Astrocyte (in vitro differentiated cells and primary cell): ENCODE data around the gene SEMA6B. TPM values are rescaled to one million over a fixed set of nuclear protein-coding genes. Genes with fewer than 3 reads are reported as not detected.

Experiments used
- DNase-seq: peaks from one replicate; pipeline ENCODE4 v3.0.0-alpha.2; 2010; ENCODE audit warnings: low read depth
- FAIRE-seq: peaks from 2 replicates; lab custom pipeline; 2011; peaks lifted over from hg19 to GRCh38; lab: Jason Lieb, UNC
- H2AFZ ChIP-seq: 2 replicates; pipeline ENCODE4 v1.6.0; 2012; ENCODE audit warnings: low read depth, low read length, inconsistent platforms
- H3K27ac ChIP-seq: 2 replicates; pipeline ENCODE4 v1.5.1; 2011; ENCODE audit warnings: low read depth, low read length, inconsistent platforms
- H3K27me3 ChIP-seq: 2 replicates; pipeline ENCODE4 v1.6.0; 2011; ENCODE audit warnings: low read length, inconsistent platforms; ENCODE audit not compliant: insufficient read depth
- H3K36me3 ChIP-seq: 2 replicates; pipeline ENCODE4 v1.5.1; 2011; ENCODE audit warnings: low read length, inconsistent platforms; ENCODE audit not compliant: insufficient read depth
- H3K4me1 ChIP-seq: 2 replicates; pipeline ENCODE4 v1.5.1; 2011; ENCODE audit warnings: low read length, inconsistent platforms; ENCODE audit not compliant: insufficient read depth
- H3K4me2 ChIP-seq: 2 replicates; pipeline ENCODE4 v1.6.0; 2012; ENCODE audit warnings: low read length, inconsistent platforms
- H3K4me3 ChIP-seq: 2 replicates; pipeline ENCODE4 v1.5.1; 2011; ENCODE audit warnings: low read depth, mild to moderate bottlenecking, low read length, inconsistent platforms; ENCODE audit not compliant: insufficient read depth
- H3K79me2 ChIP-seq: 2 replicates; pipeline ENCODE4 v1.6.0; 2012; ENCODE audit warnings: mild to moderate bottlenecking, low read length, inconsistent platforms; ENCODE audit not compliant: insufficient read depth
- H3K9ac ChIP-seq: 2 replicates; pipeline ENCODE4 v1.6.0; 2012; ENCODE audit warnings: mild to moderate bottlenecking, low read length, inconsistent platforms
- H3K9me3 ChIP-seq: 2 replicates; pipeline ENCODE4 v1.5.1; 2012; ENCODE audit warnings: low read depth, mild to moderate bottlenecking, low read length, inconsistent platforms; ENCODE audit not compliant: insufficient read depth
- H4K20me1 ChIP-seq: 2 replicates; pipeline ENCODE4 v1.6.0; 2012; ENCODE audit warnings: low read length, inconsistent platforms; ENCODE audit not compliant: insufficient read depth
- H3K27ac Mint-ChIP-seq: one replicate; pipeline ENCODE4 v1.8.0; 2021; ENCODE audit warnings: mild to moderate bottlenecking, mixed read lengths; ENCODE audit not compliant: unreplicated experiment
- H3K27me3 Mint-ChIP-seq: one replicate; pipeline ENCODE4 v1.8.0; 2021; ENCODE audit warnings: low read depth, mixed read lengths; ENCODE audit not compliant: unreplicated experiment
- H3K36me3 Mint-ChIP-seq: one replicate; pipeline ENCODE4 v1.8.0; 2021; ENCODE audit warnings: low read depth, mixed read lengths; ENCODE audit not compliant: unreplicated experiment
- H3K4me1 Mint-ChIP-seq: one replicate; pipeline ENCODE4 v1.8.0; 2021; ENCODE audit warnings: low read depth, mixed read lengths; ENCODE audit not compliant: unreplicated experiment
- H3K4me3 Mint-ChIP-seq: one replicate; pipeline ENCODE4 v1.8.0; 2021; ENCODE audit warnings: mild to moderate bottlenecking, moderate library complexity, mixed read lengths; ENCODE audit not compliant: unreplicated experiment
- H3K9me3 Mint-ChIP-seq: one replicate; pipeline ENCODE4 v1.8.0; 2021; ENCODE audit warnings: mild to moderate bottlenecking, mixed read lengths; ENCODE audit not compliant: unreplicated experiment
- EZH2 ChIP-seq: IDR thresholded peaks from 2 replicates; pipeline ENCODE4 v1.6.1; 2012; ENCODE audit warnings: mild to moderate bottlenecking, low read length, inconsistent platforms; ENCODE audit not compliant: insufficient read depth
- total RNA-seq: library from RNA; stranded (reverse); gene quantifications from 2 replicates; pipeline ENCODE4 v1.2.1, GENCODE V29; 2021
- TF ChIP-seq, protein P1 (sequence below): IDR thresholded peaks from 2 replicates; pipeline ENCODE4 v1.5.1; 2011; ENCODE audit warnings: low read depth, mild to moderate bottlenecking, inconsistent platforms, low read length, moderate library complexity; ENCODE audit not compliant: insufficient read depth

Gene SEMA6B
- total RNA-seq, 1 donor from 2014 or later: 14.3 TPM

- Mint-ChIP-seq H3K9me3 (no peaks in the 10 kb centered on the region), H3K4me1 (peaks cover 6% of the 10 kb centered on the region), H3K4me3 (no peak overlapping the region), H3K36me3 (peaks cover 5% of the 10 kb centered on the region), H3K27me3 (peaks cover 13% of the 10 kb centered on the region), H3K27ac (no peak overlapping the region)
- no peaks in the 10 kb centered on the region for H3K79me2 ChIP-seq
- H4K20me1 ChIP-seq: no peaks in the 10 kb centered on the region
- no peak overlapping the region for H2AFZ ChIP-seq
- H3K27ac ChIP-seq: no peak overlapping the region
- H3K9me3 ChIP-seq: no peaks in the 10 kb centered on the region
- H3K9ac ChIP-seq: no peak overlapping the region
- no peaks in the 10 kb centered on the region for H3K27me3 ChIP-seq
- H3K4me1 ChIP-seq: peaks cover 15% of the 10 kb centered on the region
- no peak overlapping the region for H3K4me2 ChIP-seq
- FAIRE-seq (no peak), DNase-seq (no peak)
- H3K4me3 ChIP-seq: no peak overlapping the region
- no peak for TF ChIP-seq EZH2
- TF ChIP-seq, protein P1, sequence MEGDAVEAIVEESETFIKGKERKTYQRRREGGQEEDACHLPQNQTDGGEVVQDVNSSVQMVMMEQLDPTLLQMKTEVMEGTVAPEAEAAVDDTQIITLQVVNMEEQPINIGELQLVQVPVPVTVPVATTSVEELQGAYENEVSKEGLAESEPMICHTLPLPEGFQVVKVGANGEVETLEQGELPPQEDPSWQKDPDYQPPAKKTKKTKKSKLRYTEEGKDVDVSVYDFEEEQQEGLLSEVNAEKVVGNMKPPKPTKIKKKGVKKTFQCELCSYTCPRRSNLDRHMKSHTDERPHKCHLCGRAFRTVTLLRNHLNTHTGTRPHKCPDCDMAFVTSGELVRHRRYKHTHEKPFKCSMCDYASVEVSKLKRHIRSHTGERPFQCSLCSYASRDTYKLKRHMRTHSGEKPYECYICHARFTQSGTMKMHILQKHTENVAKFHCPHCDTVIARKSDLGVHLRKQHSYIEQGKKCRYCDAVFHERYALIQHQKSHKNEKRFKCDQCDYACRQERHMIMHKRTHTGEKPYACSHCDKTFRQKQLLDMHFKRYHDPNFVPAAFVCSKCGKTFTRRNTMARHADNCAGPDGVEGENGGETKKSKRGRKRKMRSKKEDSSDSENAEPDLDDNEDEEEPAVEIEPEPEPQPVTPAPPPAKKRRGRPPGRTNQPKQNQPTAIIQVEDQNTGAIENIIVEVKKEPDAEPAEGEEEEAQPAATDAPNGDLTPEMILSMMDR: no peak
- H3K36me3 ChIP-seq: no peaks in the 10 kb centered on the region
Observed at GRCh38 chr19:4510435-4511255, 48.8 kb downstream of the SEMA6B start.

DNA sequence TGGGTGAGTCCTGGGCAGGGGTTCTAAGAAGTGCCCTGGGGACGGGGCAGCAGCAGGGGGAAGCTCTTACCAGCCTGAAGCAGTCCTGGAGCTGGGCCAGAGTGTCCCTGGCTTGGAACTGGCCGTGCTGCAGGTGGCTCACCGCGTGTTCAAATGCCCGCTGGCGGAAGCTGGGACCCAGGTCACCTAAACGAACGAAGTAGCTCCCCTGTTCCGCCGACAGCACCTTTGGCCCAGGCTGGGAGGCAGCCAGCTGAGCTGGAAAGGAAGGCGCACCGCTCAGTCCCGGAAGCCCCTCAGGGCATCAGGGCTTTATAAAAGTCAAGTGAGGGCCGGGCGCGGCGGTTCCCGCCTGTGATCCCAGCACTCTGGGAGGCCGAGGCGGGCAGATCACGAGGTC, 50.8 kb downstream of the SEMA6B start:
- Histone ChIP-seq H3K36me3 (no peaks in the 10 kb centered on the region), H2AFZ (no peak overlapping the region), H3K9ac (no peak overlapping the region), H3K4me3 (no peak overlapping the region), H4K20me1 (no peaks in the 10 kb centered on the region), H3K79me2 (no peaks in the 10 kb centered on the region), H3K9me3 (no peaks in the 10 kb centered on the region), H3K4me2 (no peak overlapping the region), H3K27me3 (no peaks in the 10 kb centered on the region), H3K27ac (no peak overlapping the region), H3K4me1 (peaks cover 15% of the 10 kb centered on the region)
- no peak overlapping the region for H3K27ac Mint-ChIP-seq
- H3K27me3 Mint-ChIP-seq: peaks cover 9% of the 10 kb centered on the region
- H3K4me3 Mint-ChIP-seq: no peak overlapping the region
- FAIRE-seq: no peak
- DNase-seq: no peak
- TF ChIP-seq, protein P1: no peak
- no peak for TF ChIP-seq EZH2
- peaks cover 6% of the 10 kb centered on the region for H3K4me1 Mint-ChIP-seq
- H3K9me3 Mint-ChIP-seq: no peaks in the 10 kb centered on the region
- peaks cover 8% of the 10 kb centered on the region for H3K36me3 Mint-ChIP-seq

GRCh38 chr19:4507804-4508203, 51.7 kb downstream of the SEMA6B start:
- H3K9me3 Mint-ChIP-seq: no peaks in the 10 kb centered on the region
- Histone ChIP-seq H3K4me2 (no peak overlapping the region), H3K9ac (no peak overlapping the region), H3K79me2 (no peaks in the 10 kb centered on the region), H2AFZ (no peak overlapping the region), H3K36me3 (no peaks in the 10 kb centered on the region), H3K27ac (no peak overlapping the region), H3K4me1 (peaks cover 15% of the 10 kb centered on the region), H3K27me3 (no peaks in the 10 kb centered on the region), H3K9me3 (no peaks in the 10 kb centered on the region), H3K4me3 (no peak overlapping the region), H4K20me1 (no peaks in the 10 kb centered on the region)
- no peak overlapping the region for H3K4me3 Mint-ChIP-seq
- no peak for TF ChIP-seq EZH2
- TF ChIP-seq, protein P1: no peak
- no peak for DNase-seq
- H3K36me3 Mint-ChIP-seq: peaks cover 8% of the 10 kb centered on the region
- peaks cover 8% of the 10 kb centered on the region for H3K27me3 Mint-ChIP-seq
- peaks cover 6% of the 10 kb centered on the region for H3K4me1 Mint-ChIP-seq
- no peak for FAIRE-seq
- peak overlapping the region; percentile 7 for H3K27ac Mint-ChIP-seq
